H1 (cell line): ENCODE measurements around the gene ACAT2. TPM values are rescaled to one million over a fixed set of nuclear protein-coding genes. Genes with fewer than 3 reads are reported as not detected.

Experiments used
- CTCF ChIA-PET: fragments of 300-600 bp; sonication (Branson Sonifier 250); formaldehyde crosslinking; loops from one replicate; lab custom pipeline; 2021; ENCODE audit not compliant: partially characterized antibody; lab: Charles Lee
- POLR2A ChIA-PET: fragments of 300-600 bp; sonication (Branson Sonifier 250); formaldehyde crosslinking; loops from one replicate; lab custom pipeline; 2021; ENCODE audit warnings: inconsistent platforms; ENCODE audit not compliant: partially characterized antibody; lab: Charles Lee
- DNase-seq, 2 experiments: peaks; one replicate each; pipeline versions ENCODE4 v3.0.0 to v3.0.0-alpha.2; 2010 to 2022; ENCODE audit warnings: low spot score in 2 of 2, low read depth in 1 of 2, mixed read lengths in 1 of 2
- FAIRE-seq: peaks from 2 replicates; lab custom pipeline; 2011; peaks lifted over from hg19 to GRCh38; lab: Jason Lieb, UNC
- H2AFZ ChIP-seq: 2 replicates; pipeline ENCODE4 v1.8.1; 2012; ENCODE audit warnings: low read length, inconsistent platforms
- H2AK5ac ChIP-seq: 2 replicates; pipeline ENCODE4 v1.6.1; 2013; ENCODE audit warnings: low read depth, low read length
- H2BK120ac ChIP-seq: replicated peaks from 2 replicates; pipeline ENCODE3; 2013; ENCODE audit warnings: low read depth, low read length, inconsistent platforms
- H2BK12ac ChIP-seq: 2 replicates; pipeline ENCODE4 v1.6.1; 2013; ENCODE audit warnings: low read depth, low read length
- H2BK15ac ChIP-seq: 2 replicates; pipeline ENCODE4 v1.6.1; 2013; ENCODE audit warnings: low read length
- H2BK20ac ChIP-seq: 2 replicates; pipeline ENCODE4 v1.6.1; 2013; ENCODE audit warnings: low read length
- H2BK5ac ChIP-seq: 2 replicates; pipeline ENCODE4 v1.6.1; 2013; ENCODE audit warnings: low read depth, low read length
- H3K14ac ChIP-seq: 2 replicates; pipeline ENCODE4 v1.6.1; 2013; ENCODE audit warnings: inconsistent platforms; ENCODE audit not compliant: insufficient read length
- H3K18ac ChIP-seq: 2 replicates; pipeline ENCODE4 v1.6.1; 2013; ENCODE audit warnings: low read length; ENCODE audit errors: extremely low read depth
- H3K23ac ChIP-seq: 2 replicates; pipeline ENCODE4 v1.6.1; 2013; ENCODE audit warnings: inconsistent platforms; ENCODE audit not compliant: insufficient read length
- H3K23me2 ChIP-seq: 2 replicates; pipeline ENCODE4 v1.6.1; 2013; ENCODE audit warnings: low read depth, low read length
- H3K27ac ChIP-seq: 2 replicates; pipeline ENCODE4 v1.6.1; 2011; ENCODE audit warnings: low read depth, low read length, inconsistent platforms
- H3K27me3 ChIP-seq, 4 experiments: replicated peaks in 1 of 4; 1 replicate in 1 of 4; 2 replicates in 3 of 4; pipeline versions ENCODE4 v1.6.1 to v1.8.1; 2011 to 2013; ENCODE audit warnings: low read length in 3 of 4, mild to moderate bottlenecking in 3 of 4, inconsistent platforms in 2 of 4, mixed read lengths in 2 of 4, moderate library complexity in 1 of 4; ENCODE audit not compliant: control insufficient read depth in 3 of 4, insufficient read depth in 3 of 4; ENCODE audit errors: extremely low read depth in 1 of 4
- H3K36me3 ChIP-seq, 4 experiments: 2 replicates each; pipeline versions ENCODE4 v1.6.1 to v1.8.1; 2011 to 2013; ENCODE audit warnings: mild to moderate bottlenecking in 4 of 4, low read length in 3 of 4, moderate library complexity in 2 of 4, control low read depth in 1 of 4, inconsistent platforms in 1 of 4; ENCODE audit not compliant: insufficient read depth in 4 of 4, control insufficient read depth in 2 of 4
- H3K4ac ChIP-seq: replicated peaks from 2 replicates; pipeline ENCODE3; 2013; ENCODE audit warnings: low read length, low read depth, mixed read lengths, inconsistent platforms; ENCODE audit not compliant: insufficient read length
- H3K4me1 ChIP-seq, 4 experiments: replicated peaks in 1 of 4; 1 replicate in 1 of 4; 2 replicates in 3 of 4; pipeline versions ENCODE4 v1.6.1 to v1.8.1; 2011 to 2013; ENCODE audit warnings: low read length in 3 of 4, inconsistent platforms in 2 of 4, mixed read lengths in 1 of 4; ENCODE audit not compliant: insufficient read depth in 4 of 4, control insufficient read depth in 3 of 4
- H3K4me2 ChIP-seq, 2 experiments: 2 replicates each; pipeline versions ENCODE4 v1.6.1 to v1.8.1; 2011 to 2013; ENCODE audit warnings: low read depth in 2 of 2, low read length in 2 of 2, control low read depth in 1 of 2, inconsistent platforms in 1 of 2, mild to moderate bottlenecking in 1 of 2; ENCODE audit not compliant: insufficient read depth in 1 of 2
- H3K4me3 ChIP-seq, 4 experiments: fragments of 200-600, 300-600 bp in 1 of 4; sonication (generic), shearing (Covaris generic), sonication (Bioruptor Twin) in 1 of 4; 2 replicates each; pipeline versions ENCODE4 v1.5.1 to v1.8.1; 2011 to 2016; ENCODE audit warnings: low read length in 4 of 4, low read depth in 3 of 4, control low read depth in 2 of 4, inconsistent platforms in 2 of 4, mild to moderate bottlenecking in 2 of 4, mixed read lengths in 1 of 4, moderate library complexity in 1 of 4; ENCODE audit not compliant: insufficient read depth in 2 of 4; ENCODE audit errors: extremely low read depth in 1 of 4
- H3K56ac ChIP-seq: replicated peaks from 2 replicates; pipeline ENCODE3; 2013; ENCODE audit warnings: low read depth, mild to moderate bottlenecking, mixed read lengths, low read length, inconsistent platforms; ENCODE audit not compliant: insufficient read length
- H3K79me1 ChIP-seq: 2 replicates; pipeline ENCODE4 v1.6.1; 2013; ENCODE audit warnings: low read depth, low read length, control low read depth
- H3K79me2 ChIP-seq, 2 experiments: 2 replicates each; pipeline versions ENCODE4 v1.6.1 to v1.8.1; 2012 to 2013; ENCODE audit warnings: low read length in 2 of 2, mild to moderate bottlenecking in 2 of 2, inconsistent platforms in 1 of 2; ENCODE audit not compliant: insufficient read depth in 2 of 2, control insufficient read depth in 1 of 2
- H3K9ac ChIP-seq, 4 experiments: replicated peaks in 1 of 4; 1 replicate in 1 of 4; 2 replicates in 3 of 4; pipeline versions ENCODE4 v1.6.1 to v1.8.1; 2011 to 2013; ENCODE audit warnings: low read depth in 3 of 4, low read length in 3 of 4, control low read depth in 2 of 4, mild to moderate bottlenecking in 2 of 4, moderate library complexity in 2 of 4, inconsistent platforms in 1 of 4; ENCODE audit errors: extremely low read depth in 1 of 4
- H3K9me3 ChIP-seq, 2 experiments: 2 replicates each; pipeline versions ENCODE4 v1.6.1 to v1.8.1; 2012 to 2013; ENCODE audit warnings: mild to moderate bottlenecking in 2 of 2, moderate library complexity in 2 of 2, control low read depth in 1 of 2, inconsistent platforms in 1 of 2, low read depth in 1 of 2, low read length in 1 of 2, mixed read lengths in 1 of 2; ENCODE audit not compliant: insufficient read depth in 2 of 2
- H4K20me1 ChIP-seq, 2 experiments: replicated peaks in 1 of 2; 2 replicates each; pipeline versions ENCODE3 to v1.8.1; 2011 to 2013; ENCODE audit warnings: inconsistent platforms in 2 of 2, low read length in 2 of 2, mild to moderate bottlenecking in 1 of 2; ENCODE audit not compliant: insufficient read depth in 2 of 2, control insufficient read depth in 1 of 2
- H4K5ac ChIP-seq: 2 replicates; pipeline ENCODE4 v1.6.1; 2013; ENCODE audit warnings: low read length, low read depth, mixed read lengths, inconsistent platforms; ENCODE audit not compliant: insufficient read length
- H4K8ac ChIP-seq: 2 replicates; pipeline ENCODE4 v1.8.0; 2013; ENCODE audit warnings: mild to moderate bottlenecking, moderate library complexity, low read length, inconsistent platforms; ENCODE audit not compliant: insufficient read depth; ENCODE audit errors: extremely low read depth
- H4K91ac ChIP-seq: replicated peaks from 2 replicates; pipeline ENCODE3; 2013; ENCODE audit warnings: low read length, mixed read lengths, inconsistent platforms; ENCODE audit not compliant: insufficient read length
- CTBP2 ChIP-seq: IDR thresholded peaks from 2 replicates; pipeline ENCODE4 v1.7.0; 2011; ENCODE audit warnings: borderline replicate concordance, mild to moderate bottlenecking, moderate library complexity, mixed read lengths, low read length; ENCODE audit not compliant: insufficient read depth, insufficient read length
- NRF1 ChIP-seq: IDR thresholded peaks from 2 replicates; pipeline ENCODE4 v1.6.1; 2011; ENCODE audit warnings: mild to moderate bottlenecking, low read depth, low read length, improper control_type of control experiment
- RBBP5 ChIP-seq: IDR thresholded peaks from 2 replicates; pipeline ENCODE4 v1.7.1; 2012; ENCODE audit warnings: low read depth, mild to moderate bottlenecking, inconsistent platforms, low read length, moderate library complexity, borderline replicate concordance
- RXRA ChIP-seq: IDR thresholded peaks from 2 replicates; pipeline ENCODE4 v1.6.1; 2011; ENCODE audit warnings: low read depth, mild to moderate bottlenecking, low read length, moderate library complexity; ENCODE audit not compliant: insufficient read depth
- SAP30 ChIP-seq: fragments of 300-600 bp; sonication (generic); IDR thresholded peaks from 2 replicates; pipeline ENCODE4 v1.7.1; 2012; ENCODE audit warnings: low read length, moderate library complexity, mild to moderate bottlenecking, inconsistent platforms; ENCODE audit not compliant: insufficient read depth, insufficient replicate concordance
- TCF12 ChIP-seq: IDR thresholded peaks from 2 replicates; pipeline ENCODE4 v1.6.1; 2011; ENCODE audit warnings: low read depth, mild to moderate bottlenecking, low read length
- USF2 ChIP-seq: IDR thresholded peaks from 2 replicates; pipeline ENCODE4 v1.6.1; 2011; ENCODE audit warnings: low read length, improper control_type of control experiment
- WGBS, 2 experiments: shearing (Covaris generic) in 1 of 2; methylation state at CpG; one replicate each; pipeline versions ENCODE4 v1.1.6 to v1.1.7; 2013 to 2015; ENCODE audit warnings: low lambda C conversion rate in 2 of 2, mixed read lengths in 2 of 2, inconsistent platforms in 1 of 2, low coverage in 1 of 2, missing lambda C conversion rate in 1 of 2; ENCODE audit not compliant: insufficient replicate concordance in 2 of 2, insufficient coverage in 1 of 2, insufficient read length in 1 of 2; ENCODE audit errors: extremely low coverage in 1 of 2, missing lambda C conversion rate in 1 of 2; 5-methylcytosine and 5-hydroxymethylcytosine counted together
- polyA plus RNA-seq, 7 experiments: library from polyadenylated mRNA; depleted of rRNA in 3 of 7; stranded (reverse) in 5 of 7; unstranded in 2 of 7; fragments of >200 nt in 5 of 7; fragments of 200-250 nt in 2 of 7; gene quantifications; 1 replicate in 5 of 7; 2 replicates in 1 of 7; 4 replicates in 1 of 7; pipeline versions ENCODE4 v1.2.1 to v1.2.3, GENCODE V29; 2011 to 2013; ENCODE audit warnings: missing spikeins in 2 of 7, mixed read lengths in 2 of 7
- total RNA-seq: library from RNA; stranded (reverse); fragmentation: NEBNext Ultra II Directional; extraction: Animal tissue kit (Norgen Biotek cat#: 25700); gene quantifications from 2 replicates; pipeline ENCODE4 v1.2.1, GENCODE V29; 2021

The ACAT2 gene
- total and polyA plus RNA-seq, 2 of the 8 experiments (the other 6 are each of a cell fraction or from before 2014, with no cell fraction given) = 61.6 to 166 TPM

- H3K79me1 ChIP-seq = no peaks in the 10 kb centered on the region
- no peak overlapping the region for H4K91ac ChIP-seq
- WGBS, 2 experiments = 89% methylated on average over 10 of the region's 10 CpGs; no CpG with 5 or more reads in 1 of the 2 experiments
- no peaks in the 10 kb centered on the region for H3K27me3 ChIP-seq
- H2BK15ac ChIP-seq = no peak overlapping the region
- H3K23me2 ChIP-seq = no peaks in the 10 kb centered on the region
- H4K8ac ChIP-seq = no peak overlapping the region
- TF ChIP-seq SAP30 (no peak), RBBP5 (no peak), NRF1 (no peak), CTBP2 (no peak), USF2 (no peak), RXRA (no peak), TCF12 (no peak)
- TF ChIP-seq, all 59 proteins: peak for 0
- H4K5ac ChIP-seq = no peak overlapping the region
- H3K4ac ChIP-seq = no peak overlapping the region
- no peak overlapping the region for H3K9ac ChIP-seq
- no peaks in the 10 kb centered on the region for H3K79me2 ChIP-seq
- no peak overlapping the region for H3K56ac ChIP-seq
- POLR2A ChIA-PET = interaction anchor here (0.8 to 1.5 kb wide), 2 partner anchors 31 to 49 kb away, joined by 3 to 7 read pairs; partner anchors contain the start of gene MRPL18
- H4K20me1 ChIP-seq = peaks cover 0 to 2% of the 10 kb centered on the region in 2 experiments
- no peak overlapping the region for H3K14ac ChIP-seq
- DNase-seq (no peak), FAIRE-seq (no peak)
- H3K4me2 ChIP-seq = no peak overlapping the region
- no peak overlapping the region for H3K18ac ChIP-seq
- H3K4me3 ChIP-seq = no peak overlapping the region
- H2BK120ac ChIP-seq = no peak overlapping the region
- H2AFZ ChIP-seq = no peak overlapping the region
- H2BK12ac ChIP-seq = peak overlapping the region; percentile 17; the same call in 1 of the 2 replicates
- H2BK5ac ChIP-seq = no peak overlapping the region
- H3K9me3 ChIP-seq = no peaks in the 10 kb centered on the region
- H2AK5ac ChIP-seq = no peak overlapping the region; the same call in 1 of the 2 replicates
- H2BK20ac ChIP-seq = no peak overlapping the region
- no peak overlapping the region for H3K23ac ChIP-seq
- H3K36me3 ChIP-seq = no peaks in the 10 kb centered on the region
- CTCF ChIA-PET = interaction anchor here (0.9 to 2.1 kb wide), 3 partner anchors 10 to 16 kb away, joined by 3 to 14 read pairs (median 6); no protein-coding TSS in a partner anchor
- peaks cover 0 to 11% (median 5%) of the 10 kb centered on the region in 4 experiments; a peak in 5 of 7 replicates for H3K4me1 ChIP-seq
- H3K27ac ChIP-seq = no peak overlapping the region
These were observed 59.9 kb downstream of the ACAT2 start for GRCh38 chr6:159821726-159822125.
